IPS-NIHi7 (cell line): ENCODE results near the gene OR4Q3.
"Not testable (repeated sequence)": the region's sequence is repeated elsewhere in the genome, so short reads cannot be mapped to it uniquely, and the experiment has no call there.

Experiments
- DNase-seq: peaks from one replicate; pipeline ENCODE4 v3.0.0; 2012; ENCODE audit warnings: mixed read lengths; ENCODE audit errors: extremely low spot score

The OR4Q3 gene

DNA sequence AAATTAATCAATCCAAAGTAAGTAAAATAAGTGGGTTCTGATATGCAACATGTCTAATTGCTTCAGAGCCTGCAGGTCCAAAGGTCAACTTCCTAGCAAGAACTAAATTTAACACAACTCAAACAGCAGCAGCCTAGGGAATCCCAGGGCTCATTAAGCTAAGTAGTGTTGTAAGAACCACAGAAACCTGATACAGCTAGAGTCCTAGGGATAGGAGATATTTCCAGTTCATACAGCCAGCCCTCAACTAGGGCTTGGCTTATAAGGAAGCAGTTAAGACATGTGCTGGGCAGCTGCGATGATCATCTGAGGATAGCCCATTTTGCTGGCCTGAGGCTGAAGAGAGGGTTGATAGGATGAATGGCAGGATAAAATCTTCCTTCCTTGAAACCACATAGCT, at the start of gene OR4Q3:
TSS of gene OR4Q3 (plus strand) at position 316 of the 400 bp plus-strand sequence.
- DNase-seq: no peak

DNA sequence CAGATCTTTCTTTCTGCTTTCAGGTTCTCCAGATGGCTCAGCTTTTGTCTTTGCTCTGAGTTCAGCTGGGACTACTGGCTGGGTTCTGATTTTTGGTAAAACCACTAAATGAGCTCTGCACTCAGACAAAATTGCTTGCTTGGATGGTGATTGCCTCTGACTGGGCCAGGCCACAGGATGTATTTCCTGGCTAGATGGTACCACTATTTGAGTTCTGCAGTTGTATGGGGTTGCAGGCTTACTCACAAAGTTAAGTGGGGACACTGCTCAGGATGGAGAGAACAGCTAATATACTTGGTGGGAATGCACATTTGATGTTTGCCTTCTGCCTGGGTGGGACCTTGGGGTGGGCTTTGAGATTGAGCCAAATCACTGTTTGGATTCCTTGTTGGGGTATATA, 14.0 kb upstream of the OR4Q3 start:
- no peak for DNase-seq

DNA sequence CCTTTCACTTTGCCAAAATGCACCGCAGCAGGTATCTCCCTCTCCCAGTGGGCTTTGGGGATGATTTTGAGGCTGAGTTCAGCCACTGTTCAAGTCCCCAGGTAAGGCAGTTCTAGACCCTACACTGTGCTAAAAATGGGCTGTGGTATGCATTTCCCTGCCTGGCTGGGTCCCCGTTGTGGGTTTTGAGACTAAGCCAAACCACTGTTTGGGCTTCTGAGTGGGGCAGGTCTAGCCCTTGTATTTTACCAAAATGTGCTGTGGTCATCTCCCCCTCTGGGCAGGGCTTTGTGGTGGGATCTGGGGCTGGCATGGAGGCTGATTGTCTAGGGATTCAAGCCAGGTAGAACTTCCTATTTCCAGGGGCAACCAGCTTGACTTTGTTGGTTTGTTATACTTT, 13.6 kb upstream of the OR4Q3 start:
- no peak for DNase-seq

DNA sequence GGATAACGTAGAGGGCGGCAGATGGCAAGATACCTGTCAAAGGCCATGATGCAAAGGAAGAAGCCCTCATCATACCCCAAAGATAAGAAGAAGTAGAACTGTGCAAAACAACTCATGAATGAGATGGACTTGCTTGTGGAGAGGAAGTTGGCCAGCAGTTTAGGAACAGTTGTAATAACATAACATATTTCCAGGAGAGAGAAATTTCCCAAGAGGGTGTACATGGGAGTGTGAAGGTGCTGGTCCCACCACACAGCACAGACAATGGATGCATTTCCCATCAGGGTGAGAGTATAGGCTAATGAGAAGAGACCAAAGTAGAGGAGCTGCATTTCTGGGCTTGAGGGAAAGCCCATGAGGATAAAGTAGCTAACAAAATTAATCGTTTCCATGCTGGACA, 9.5 kb upstream of the OR4Q3 start:
- not testable (repeated sequence) for DNase-seq

DNA sequence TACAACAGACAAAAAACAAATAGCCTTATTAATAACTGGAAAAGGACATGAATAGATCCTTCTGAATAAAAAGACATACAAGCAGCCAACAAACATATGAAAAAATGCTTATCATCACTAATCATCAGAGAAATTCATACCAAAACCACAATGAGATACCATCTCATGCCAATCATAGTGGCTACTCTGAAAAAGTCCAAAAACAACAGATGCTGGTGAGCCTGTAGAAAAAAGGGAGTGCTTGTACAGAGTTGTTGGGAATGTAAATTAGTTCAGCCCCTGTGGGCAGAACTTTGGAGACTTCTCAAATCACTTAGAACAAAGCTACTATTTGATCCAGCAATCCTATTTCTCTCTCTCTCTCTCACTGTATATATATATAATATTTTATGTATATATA, 8.9 kb downstream of the OR4Q3 start:
- not testable (repeated sequence) for DNase-seq

DNA sequence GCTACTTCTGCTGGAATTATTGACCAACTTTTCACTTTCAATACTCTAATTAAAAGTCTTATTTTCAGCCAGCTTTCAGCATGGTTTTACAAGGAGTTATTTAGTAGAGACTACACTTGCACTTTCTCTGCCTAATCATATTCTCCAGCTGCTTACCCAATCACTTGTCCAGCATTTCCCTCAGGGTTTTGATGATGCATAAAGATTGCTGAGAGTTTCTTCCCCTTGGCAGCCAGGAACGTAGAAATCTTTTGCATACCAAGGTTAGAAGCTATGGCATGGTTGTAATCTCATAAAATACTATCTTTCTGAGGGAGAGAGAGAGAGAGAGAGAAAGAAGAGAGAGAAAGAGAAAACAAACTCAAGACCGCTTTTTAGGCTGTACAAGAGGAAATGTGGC, 10.8 kb downstream of the OR4Q3 start:
- no peak for DNase-seq

DNA sequence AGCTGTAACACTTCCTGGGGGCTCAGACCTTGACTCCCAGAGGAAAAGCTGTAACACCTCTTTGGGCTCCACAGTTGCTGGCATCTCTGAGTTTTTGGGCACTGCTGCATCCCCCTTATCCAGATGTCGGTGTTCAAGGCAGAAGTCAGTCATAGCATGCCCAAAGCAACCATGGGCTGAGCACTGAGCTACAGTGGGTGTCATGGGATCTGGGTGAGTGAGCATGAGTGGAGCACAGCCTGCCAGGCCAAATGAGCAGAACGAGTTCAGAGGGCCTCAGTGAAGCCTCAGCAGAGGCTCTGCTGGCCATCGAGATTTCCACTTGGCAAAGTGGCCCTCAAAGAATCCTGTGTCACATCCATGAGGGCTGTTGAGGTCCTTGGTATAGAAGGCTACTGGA, 28.1 kb downstream of the OR4Q3 start:
- not testable (repeated sequence) for DNase-seq

DNA sequence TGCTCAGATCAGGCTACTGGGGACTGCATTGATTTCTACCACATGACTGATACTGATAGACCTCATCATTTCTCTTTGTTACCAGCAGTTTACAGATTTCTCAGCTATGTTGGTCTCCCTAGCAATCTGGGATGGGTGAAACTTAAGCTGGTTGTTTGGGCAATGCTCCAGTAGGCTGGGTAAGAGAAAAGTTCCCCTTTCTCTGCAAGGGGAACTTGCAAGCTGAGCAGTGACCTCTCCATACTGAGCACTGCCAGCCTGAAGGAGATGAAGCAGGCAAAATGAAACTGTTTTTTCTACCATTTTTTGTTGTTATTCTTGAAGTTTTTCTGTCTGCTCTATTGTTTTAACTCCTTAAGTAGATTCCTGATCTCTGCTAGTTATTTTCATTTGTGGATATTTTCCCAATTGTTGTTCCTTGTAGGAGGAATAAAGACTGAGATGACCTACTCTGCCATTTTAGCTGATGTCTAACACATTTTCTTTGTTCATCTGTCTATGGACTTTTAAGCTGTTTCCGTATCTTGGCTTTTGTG, 28.6 kb downstream of the OR4Q3 start:
- no peak for DNase-seq

DNA sequence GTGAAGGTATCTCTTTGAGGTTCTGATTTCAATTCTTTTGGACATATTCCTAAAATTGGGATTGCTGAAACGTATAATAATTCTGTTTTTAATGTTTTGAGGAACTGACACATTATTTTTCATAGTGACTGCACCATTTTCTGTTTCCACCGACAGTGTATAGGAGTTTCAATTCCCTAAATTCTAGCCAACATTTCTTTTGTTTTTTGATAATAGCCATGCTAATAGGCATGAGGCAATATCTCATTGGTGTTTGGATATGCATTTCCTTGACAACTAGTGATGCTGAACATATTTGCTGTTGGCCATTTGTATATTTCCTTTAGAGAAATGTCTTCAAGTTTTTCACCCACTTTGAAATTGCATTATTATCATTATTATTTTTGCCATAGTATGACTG, 29.1 kb downstream of the OR4Q3 start:
- DNase-seq: not testable (repeated sequence)

DNA sequence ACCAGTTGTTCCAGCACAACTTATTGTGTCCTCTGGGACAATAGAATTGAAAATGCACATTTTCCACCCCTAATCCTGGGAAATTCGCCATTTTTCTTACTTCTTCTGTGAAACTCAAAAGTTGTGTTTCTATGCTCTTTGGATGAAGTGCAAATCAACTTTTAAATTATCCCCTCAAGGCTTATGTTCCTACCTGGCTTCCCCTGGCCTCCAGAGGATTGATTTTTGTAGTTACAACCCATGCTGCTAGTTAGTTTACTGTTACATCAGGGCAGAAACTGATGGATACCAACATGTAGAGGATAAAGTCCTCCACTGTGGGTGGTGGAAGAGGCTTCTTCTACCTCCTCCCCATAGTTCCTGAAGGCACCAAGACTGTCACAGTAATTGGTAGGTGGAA, 29.8 kb downstream of the OR4Q3 start, which contains the start of gene OR4M1:
TSS of gene OR4M1 (plus strand) at position 301 of the 400 bp plus-strand sequence. CDS start 6,819 bp downstream, outside the sequence.
- not testable (repeated sequence) for DNase-seq

DNA sequence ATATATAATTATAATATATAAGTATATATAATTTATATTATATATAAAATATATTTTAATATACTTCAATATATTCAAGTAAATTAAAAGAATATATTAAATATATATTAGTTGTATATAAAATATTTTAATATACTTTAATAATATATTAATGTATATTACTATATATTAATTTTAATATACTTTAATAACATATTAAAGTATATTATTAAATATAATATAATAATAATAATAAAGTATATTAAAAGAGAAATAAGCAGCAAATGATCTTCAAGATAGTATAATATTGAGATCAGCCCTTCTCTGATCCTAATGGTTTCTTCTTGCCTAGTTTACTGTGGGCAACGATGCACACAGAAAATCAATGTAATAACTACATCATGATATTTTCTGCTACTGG, 32.2 kb downstream of the OR4Q3 start:
- DNase-seq: no peak

DNA sequence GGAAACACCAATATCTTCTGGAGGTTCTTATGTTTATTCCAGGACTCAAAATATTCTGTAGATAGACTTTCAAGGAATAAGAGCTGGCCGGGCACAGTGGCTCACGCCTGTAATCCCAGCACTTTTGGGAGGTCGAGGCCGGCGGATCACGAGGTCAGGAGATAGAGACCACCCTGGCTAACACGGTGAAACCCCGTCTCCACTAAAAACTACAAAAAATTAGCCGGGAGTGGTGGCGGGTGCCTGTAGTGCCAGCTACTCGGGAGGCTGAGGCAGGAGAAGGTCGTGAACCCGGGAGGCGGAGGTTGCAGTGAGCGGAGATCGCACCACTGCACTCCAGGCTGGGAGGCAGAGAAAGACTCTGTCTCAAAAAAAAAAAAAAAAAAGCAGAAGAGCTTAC, 42.5 kb downstream of the OR4Q3 start:
- not testable (repeated sequence) for DNase-seq

DNA sequence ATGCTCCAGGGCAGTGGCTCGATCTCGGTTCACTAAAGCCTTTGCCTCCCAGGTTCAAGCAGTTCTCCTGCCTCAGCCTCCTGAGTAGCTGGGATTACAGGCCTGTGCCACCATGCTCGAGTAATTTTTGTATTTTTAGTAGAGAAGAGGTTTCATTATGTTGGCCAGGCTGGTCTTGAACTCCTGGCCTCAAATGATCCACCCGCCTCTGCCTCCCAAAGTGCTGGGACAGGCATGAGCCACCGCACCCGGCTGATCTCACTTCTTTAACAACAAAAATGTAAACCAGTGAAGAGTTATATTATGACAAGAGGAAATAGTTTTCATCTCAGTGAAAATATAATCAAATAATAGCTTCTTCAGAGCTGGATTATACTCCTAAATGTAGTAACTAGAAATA, 43.9 kb downstream of the OR4Q3 start:
- DNase-seq: not testable (repeated sequence)

DNA sequence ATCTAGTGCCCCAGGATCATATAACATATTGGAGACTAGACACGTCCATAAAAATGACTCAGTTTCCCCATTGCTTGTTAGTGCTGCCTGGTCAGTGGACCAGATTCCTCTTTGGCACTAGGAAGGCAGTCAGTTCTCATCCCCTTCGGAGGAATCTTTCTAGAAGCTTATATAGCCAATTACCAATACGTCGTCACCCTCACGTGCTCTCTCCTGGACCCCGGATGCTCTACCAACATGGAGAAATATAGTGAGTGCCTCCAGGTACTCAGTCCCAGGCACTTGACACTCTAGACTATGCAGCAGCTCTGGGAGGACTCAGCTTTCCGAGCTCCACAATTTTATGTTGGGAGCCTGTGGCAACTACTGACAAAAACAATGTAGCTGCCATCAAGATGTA, 44.8 kb downstream of the OR4Q3 start:
- not testable (repeated sequence) for DNase-seq

DNA sequence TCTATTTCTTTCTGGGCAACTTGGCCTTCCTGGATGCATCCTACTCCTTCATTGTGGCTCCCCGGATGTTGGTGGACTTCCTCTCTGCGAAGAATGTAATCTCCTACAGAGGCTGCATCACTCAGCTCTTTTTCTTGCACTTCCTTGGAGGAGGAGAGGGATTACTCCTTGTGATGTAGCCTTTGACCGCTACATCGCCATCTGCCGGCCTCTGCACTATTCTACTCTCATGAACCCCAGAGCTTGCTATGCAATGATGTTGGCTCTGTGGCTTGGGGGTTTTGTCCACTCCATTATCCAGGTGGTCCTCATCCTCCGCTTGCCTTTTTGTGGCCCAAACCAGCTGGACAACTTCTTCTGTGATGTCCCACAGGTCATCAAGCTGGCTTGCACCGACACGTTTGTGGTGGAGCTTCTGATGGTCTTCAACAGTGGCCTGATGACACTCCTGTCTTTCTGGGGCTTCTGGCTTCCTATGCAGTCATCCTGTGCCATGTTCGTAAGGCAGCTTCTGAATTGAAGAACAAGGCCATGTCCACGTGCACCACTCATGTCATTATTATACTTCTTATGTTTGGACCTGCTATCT, 53.2 kb downstream of the OR4Q3 start:
- not testable (repeated sequence) for DNase-seq
